Gastroesophageal sphincter (tissue), 4 donors: ENCODE measurements around the gene BACH2. TPM values are rescaled to one million over a fixed set of nuclear protein-coding genes. Genes with fewer than 3 reads are reported as not detected.
A peak's percentile ranks its signal among the peaks of the same experiment; 100 is the strongest.
"Not testable (repeated sequence)": the region's sequence is repeated elsewhere in the genome, so short reads cannot be mapped to it uniquely, and the experiment has no call there.

Experiments used
- ATAC-seq: fragments of 150-250 bp; one replicate; pipeline ENCODE4 v1.9.1; 2016; ENCODE audit warnings: mild to moderate bottlenecking, moderate library complexity
- H3K27ac ChIP-seq, 4 donors: fragments of 200-600 bp; sonication (generic) in 3 of 4; 1 replicate in 3 of 4; 2 replicates in 1 of 4; pipeline ENCODE4 v1.5.1; 2016 to 2019
- H3K27me3 ChIP-seq: fragments of 200-600 bp; sonication (generic); one replicate; pipeline ENCODE4 v1.5.1; 2019
- H3K36me3 ChIP-seq, 2 donors: fragments of 200-600 bp; sonication (generic); one replicate each; pipeline ENCODE4 v1.5.1; 2019; ENCODE audit warnings: control low read depth in 1 of 2
- H3K4me1 ChIP-seq, 3 donors: fragments of 200-600 bp; sonication (generic); 1 replicate in 2 of 3; 2 replicates in 1 of 3; pipeline ENCODE4 v1.5.1; 2016 to 2019; ENCODE audit warnings: control low read depth in 2 of 3
- H3K4me3 ChIP-seq, 2 donors: fragments of 200-600 bp; sonication (generic); one replicate each; pipeline ENCODE4 v1.5.1; 2019; ENCODE audit warnings: mild to moderate bottlenecking in 1 of 2, moderate library complexity in 1 of 2
- H3K9me3 ChIP-seq, 3 donors: fragments of 200-600 bp; sonication (generic); one replicate each; pipeline ENCODE4 v1.5.1; 2017 to 2019; ENCODE audit warnings: control low read depth in 2 of 3
- EP300 ChIP-seq: sonication (generic); formaldehyde crosslinking; IDR thresholded peaks from one replicate; pipeline ENCODE4 v1.6.1; 2017; ENCODE audit warnings: antibody characterized with exemption, mild to moderate bottlenecking
- POLR2A ChIP-seq, 2 donors: fragments of 450-650 bp; IDR thresholded peaks; one replicate each; pipeline ENCODE4 v1.6.1; 2017; ENCODE audit warnings: antibody characterized with exemption in 2 of 2, mild to moderate bottlenecking in 2 of 2, moderate library complexity in 1 of 2
- POLR2AphosphoS5 ChIP-seq: sonication (generic); formaldehyde crosslinking; IDR thresholded peaks from one replicate; pipeline ENCODE4 v1.6.1; 2017; ENCODE audit warnings: antibody characterized with exemption
- WGBS, 2 donors: methylation state at CpG; one replicate each; pipeline ENCODE4 v1.1.5; 2018; ENCODE audit warnings: low coverage in 1 of 2; 5-methylcytosine and 5-hydroxymethylcytosine counted together
- total RNA-seq, 4 donors: library from RNA; depleted of rRNA; stranded (reverse); fragments of >200 nt; gene quantifications; one replicate each; pipeline ENCODE4 v1.1.0, GENCODE V29; 2016
- TF ChIP-seq, protein P1 (sequence below), 4 experiments: fragments of 200-600 bp in 2 of 4; fragments of 450-650 bp in 2 of 4; sonication (generic) in 1 of 4; IDR thresholded peaks; one replicate each; pipeline ENCODE4 v1.5.1; 2017 to 2019; ENCODE audit warnings: antibody characterized with exemption in 4 of 4, mild to moderate bottlenecking in 2 of 4, moderate library complexity in 2 of 4

The BACH2 gene
- total RNA-seq, 4 donors from 2014 or later, result 3.5 to 10.4 (median 3.9) TPM

DNA sequence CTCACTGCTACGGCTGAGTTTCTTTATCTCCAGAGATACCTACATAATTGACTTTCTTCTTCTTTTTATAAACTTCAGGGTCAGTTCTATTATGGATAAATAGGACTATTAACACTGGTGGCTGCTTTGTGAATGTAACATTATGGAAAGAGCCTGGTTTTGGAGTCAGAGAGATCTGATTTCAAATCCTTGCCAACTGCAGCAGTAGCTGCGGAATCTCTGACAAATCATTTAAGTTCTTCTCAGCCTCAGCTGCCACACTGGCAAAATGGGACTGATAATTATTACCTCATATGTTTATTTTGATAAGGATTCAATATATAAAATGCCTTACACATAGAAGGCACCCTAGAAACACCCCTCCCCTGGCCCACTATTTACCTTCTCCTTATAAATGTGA is 160.5 kb downstream of the BACH2 start:
- H3K27ac ChIP-seq, result no peak overlapping the region
- no peaks in the 10 kb centered on the region for H3K36me3 ChIP-seq
- H3K4me1 ChIP-seq, result peaks cover 0 to 22% (median 0%) of the 10 kb centered on the region in 3 donors
- no peaks in the 10 kb centered on the region for H3K27me3 ChIP-seq
- no peak for ATAC-seq
- H3K4me3 ChIP-seq, result no peak overlapping the region
- TF ChIP-seq POLR2A (IDR thresholded peaks at IDR 0.05) (no peak), EP300 (no peak), POLR2AphosphoS5 (no peak)
- TF ChIP-seq, protein P1, sequence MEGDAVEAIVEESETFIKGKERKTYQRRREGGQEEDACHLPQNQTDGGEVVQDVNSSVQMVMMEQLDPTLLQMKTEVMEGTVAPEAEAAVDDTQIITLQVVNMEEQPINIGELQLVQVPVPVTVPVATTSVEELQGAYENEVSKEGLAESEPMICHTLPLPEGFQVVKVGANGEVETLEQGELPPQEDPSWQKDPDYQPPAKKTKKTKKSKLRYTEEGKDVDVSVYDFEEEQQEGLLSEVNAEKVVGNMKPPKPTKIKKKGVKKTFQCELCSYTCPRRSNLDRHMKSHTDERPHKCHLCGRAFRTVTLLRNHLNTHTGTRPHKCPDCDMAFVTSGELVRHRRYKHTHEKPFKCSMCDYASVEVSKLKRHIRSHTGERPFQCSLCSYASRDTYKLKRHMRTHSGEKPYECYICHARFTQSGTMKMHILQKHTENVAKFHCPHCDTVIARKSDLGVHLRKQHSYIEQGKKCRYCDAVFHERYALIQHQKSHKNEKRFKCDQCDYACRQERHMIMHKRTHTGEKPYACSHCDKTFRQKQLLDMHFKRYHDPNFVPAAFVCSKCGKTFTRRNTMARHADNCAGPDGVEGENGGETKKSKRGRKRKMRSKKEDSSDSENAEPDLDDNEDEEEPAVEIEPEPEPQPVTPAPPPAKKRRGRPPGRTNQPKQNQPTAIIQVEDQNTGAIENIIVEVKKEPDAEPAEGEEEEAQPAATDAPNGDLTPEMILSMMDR (IDR thresholded peaks at IDR 0.05), result no peak
- no peaks in the 10 kb centered on the region for H3K9me3 ChIP-seq
- WGBS, 2 donors, result 90 to 97% methylated on average over 2 of the region's 2 CpGs

DNA sequence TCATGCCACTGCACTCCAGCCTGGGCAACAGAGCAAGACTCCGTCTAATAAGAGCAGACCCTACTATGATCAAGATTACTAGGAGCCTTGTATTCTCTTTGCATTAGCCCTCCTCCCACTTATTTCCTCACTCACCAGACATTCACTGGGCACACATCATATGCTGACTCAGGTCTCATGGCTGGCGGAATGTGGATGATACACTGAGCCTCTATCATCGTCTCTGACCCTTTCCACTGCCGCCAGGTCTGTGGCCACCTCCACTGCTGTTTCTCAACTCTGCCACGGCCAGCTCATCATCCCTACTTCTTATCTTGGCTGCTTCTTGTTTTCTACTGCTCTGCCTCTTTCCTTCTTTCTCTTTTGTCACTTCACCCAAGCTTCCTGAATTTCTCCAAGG is 161.0 kb downstream of the BACH2 start:
- no peaks in the 10 kb centered on the region for H3K27me3 ChIP-seq
- WGBS, 2 donors, result 91 to 92% methylated on average over 5 of the region's 5 CpGs
- no peak for ATAC-seq

DNA sequence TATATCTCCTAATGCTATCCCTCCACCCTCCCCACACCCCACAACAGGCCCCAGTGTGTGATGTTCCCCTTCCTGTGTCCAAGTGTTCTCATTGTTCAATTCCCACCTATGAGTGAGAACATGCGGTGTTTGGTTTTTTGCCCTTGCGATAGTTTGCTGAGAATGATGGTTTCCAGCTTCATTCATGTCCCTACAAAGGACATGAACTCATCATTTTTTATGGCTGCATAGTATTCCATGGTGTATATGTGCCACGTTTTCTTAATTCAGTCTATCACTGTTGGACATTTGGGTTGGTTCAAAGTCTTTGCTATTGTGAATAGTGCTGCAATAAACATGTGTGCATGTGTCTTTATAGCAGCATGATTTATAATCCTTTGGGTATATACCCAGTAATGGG is 163.0 kb downstream of the BACH2 start:
- 90 to 91% methylated on average over 3 of the region's 3 CpGs for WGBS, 2 donors
- not testable (repeated sequence) for H3K27me3 ChIP-seq, H3K36me3 ChIP-seq, H3K9me3 ChIP-seq, H3K27ac ChIP-seq, ATAC-seq, H3K4me3 ChIP-seq
- H3K4me1 ChIP-seq, result peaks cover 0 to 23% (median 0%) of the 10 kb centered on the region in 3 donors

More for the DNA sequence above, 161.0 kb downstream of the BACH2 start:
- Histone ChIP-seq H3K4me3 (no peak overlapping the region), H3K36me3 (no peaks in the 10 kb centered on the region), H3K27ac (no peak overlapping the region), H3K4me1 (peaks cover 0 to 23% (median 0%) of the 10 kb centered on the region in 3 donors), H3K9me3 (no peaks in the 10 kb centered on the region)
- TF ChIP-seq POLR2AphosphoS5 (no peak), EP300 (no peak), POLR2A (IDR thresholded peaks at IDR 0.05) (no peak)
- TF ChIP-seq, protein P1 (IDR thresholded peaks at IDR 0.05), result no peak

DNA sequence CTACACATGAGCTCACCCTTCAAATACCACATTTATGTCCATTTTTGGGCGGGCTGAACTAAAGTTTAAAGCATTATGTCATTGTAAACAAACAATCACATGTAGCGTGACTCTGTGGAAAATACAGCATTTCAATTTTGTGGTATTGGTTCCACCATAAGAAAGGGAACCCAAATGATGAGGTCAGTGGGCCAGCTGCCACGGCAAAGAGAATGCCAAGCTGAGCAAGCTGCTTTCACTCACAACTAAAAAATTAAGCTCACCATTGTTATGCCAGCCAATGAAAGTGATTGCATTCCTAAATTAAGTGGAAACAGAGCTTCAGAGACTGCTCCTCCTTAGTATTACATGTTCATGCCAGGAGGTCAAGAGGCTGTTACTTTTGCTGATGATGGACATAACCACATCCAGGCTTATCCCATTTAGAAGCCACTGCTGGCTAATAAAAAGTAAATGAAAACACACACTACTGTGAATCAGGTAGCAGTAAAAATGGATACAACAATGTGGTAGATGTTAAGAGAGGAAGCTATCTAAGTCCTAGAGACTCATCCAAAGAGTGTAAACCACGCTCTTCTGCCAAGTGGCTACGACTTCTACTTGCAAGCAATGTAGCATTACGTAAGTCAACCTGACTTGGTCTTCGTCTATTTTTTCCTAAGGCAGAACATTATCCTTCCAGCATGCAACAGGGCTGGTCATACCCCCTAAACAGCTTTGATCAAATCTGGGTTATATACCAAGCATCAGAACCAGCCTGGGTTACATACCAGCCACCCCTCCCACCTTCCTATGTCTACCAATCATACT is 164.8 kb downstream of the BACH2 start:
- Histone ChIP-seq H3K4me1 (peaks cover 0 to 21% (median 6%) of the 10 kb centered on the region in 3 donors), H3K4me3 (no peak overlapping the region), H3K36me3 (no peaks in the 10 kb centered on the region), H3K27me3 (no peaks in the 10 kb centered on the region), H3K9me3 (no peaks in the 10 kb centered on the region), H3K27ac (peak overlapping the region in 1 of 4 donors; percentile 38)
- WGBS, 2 donors, result 64 to 86% methylated on average over 4 to 7 of the region's 7 CpGs
- peak; percentile 34 for ATAC-seq
- TF ChIP-seq, protein P1 (IDR thresholded peaks at IDR 0.05), result no peak
- TF ChIP-seq POLR2AphosphoS5, result peak; percentile 13

DNA sequence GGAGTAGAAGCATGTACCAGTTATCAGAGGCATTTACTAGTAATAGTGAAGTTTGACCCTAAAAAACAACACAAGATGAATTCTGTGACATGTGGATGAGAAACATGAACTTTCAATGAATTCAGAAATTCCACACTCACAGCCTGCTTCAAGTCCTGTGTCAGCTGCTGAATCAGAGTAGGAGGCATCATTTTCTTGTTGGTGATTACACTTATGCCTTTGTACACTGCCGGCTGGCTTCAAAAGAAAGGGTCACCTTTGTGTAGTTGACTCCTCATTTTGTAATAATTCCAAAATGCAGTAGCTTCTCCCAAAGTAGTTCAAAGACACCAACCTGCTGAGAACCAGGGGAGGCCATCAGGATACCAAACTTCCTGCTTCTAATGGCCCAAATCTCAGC is 165.5 kb downstream of the BACH2 start:
- 86% methylated on average over 1 of the region's 1 CpG; no CpG with 5 or more reads in 1 of the 2 donors for WGBS, 2 donors
- Histone ChIP-seq H3K4me3 (no peak overlapping the region), H3K4me1 (peaks cover 0 to 27% (median 7%) of the 10 kb centered on the region in 3 donors), H3K9me3 (no peaks in the 10 kb centered on the region), H3K27me3 (no peaks in the 10 kb centered on the region), H3K36me3 (no peaks in the 10 kb centered on the region), H3K27ac (peak overlapping the region in 1 of 4 donors; percentile 38)
- no peak for ATAC-seq
- no peak for TF ChIP-seq POLR2A (IDR thresholded peaks at IDR 0.05)
- TF ChIP-seq, protein P1 (IDR thresholded peaks at IDR 0.05), result no peak
- no peak for TF ChIP-seq EP300
- no peak for TF ChIP-seq POLR2AphosphoS5

DNA sequence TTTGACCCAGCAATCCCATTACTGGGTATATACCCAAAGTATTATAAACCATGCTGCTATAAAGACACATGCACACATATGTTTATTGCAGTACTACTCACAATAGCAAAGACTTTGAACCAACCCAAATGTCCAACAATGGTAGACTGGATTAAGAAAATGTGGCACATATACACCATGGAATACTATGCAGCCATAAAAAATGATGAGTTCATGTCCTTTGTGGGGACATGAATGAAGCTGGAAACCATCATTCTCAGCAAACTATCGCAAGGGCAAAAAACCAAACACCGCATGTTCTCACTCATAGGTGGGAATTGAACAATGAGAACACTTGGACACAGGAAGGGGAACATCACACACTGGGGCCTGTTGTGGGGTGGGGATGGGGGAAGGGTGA is 168.0 kb downstream of the BACH2 start:
- H3K9me3 ChIP-seq, ATAC-seq, H3K27me3 ChIP-seq, H3K4me3 ChIP-seq, H3K36me3 ChIP-seq, H3K27ac ChIP-seq: not testable (repeated sequence)
- 33 to 100% methylated on average over 1 to 2 of the region's 2 CpGs for WGBS, 2 donors
- H3K4me1 ChIP-seq, result peaks cover 0 to 47% (median 12%) of the 10 kb centered on the region in 3 donors
